Keratinocyte (primary cell): ENCODE measurements around the gene ZNF747. TPM values are rescaled to one million over a fixed set of nuclear protein-coding genes. Genes with fewer than 3 reads are reported as not detected.

Experiments
- DNase-seq: peaks from one replicate; pipeline ENCODE4 v3.0.0-alpha.2; 2011; ENCODE audit warnings: low read depth, missing footprints, low spot score
- FAIRE-seq: peaks from 2 replicates; lab custom pipeline; 2011; peaks lifted over from hg19 to GRCh38; lab: Jason Lieb, UNC
- H2AFZ ChIP-seq: 2 replicates; pipeline ENCODE4 v1.6.0; 2012; ENCODE audit warnings: low read length, control low read depth, inconsistent platforms; ENCODE audit not compliant: control insufficient read depth
- H3K27ac ChIP-seq: 2 replicates; pipeline ENCODE4 v1.5.1; 2011; ENCODE audit warnings: low read length; ENCODE audit not compliant: control insufficient read depth, insufficient read depth
- H3K27me3 ChIP-seq: 3 replicates; pipeline ENCODE4 v1.6.0; 2011; ENCODE audit warnings: low read length; ENCODE audit not compliant: control insufficient read depth, insufficient read depth; ENCODE audit errors: extremely low read depth
- H3K36me3 ChIP-seq, 2 experiments: 2 replicates in 1 of 2; 3 replicates in 1 of 2; pipeline ENCODE4 v1.5.1; 2011; ENCODE audit warnings: low read length in 2 of 2, mild to moderate bottlenecking in 1 of 2; ENCODE audit not compliant: control insufficient read depth in 2 of 2, insufficient read depth in 2 of 2; ENCODE audit errors: extremely low read depth in 1 of 2
- H3K4me1 ChIP-seq: 3 replicates; pipeline ENCODE4 v1.5.1; 2011; ENCODE audit warnings: low read length; ENCODE audit not compliant: control insufficient read depth, insufficient read depth; ENCODE audit errors: extremely low read depth
- H3K4me2 ChIP-seq: 3 replicates; pipeline ENCODE4 v1.6.0; 2011; ENCODE audit warnings: low read depth, low read length; ENCODE audit not compliant: control insufficient read depth, insufficient read depth; ENCODE audit errors: extremely low read depth
- H3K4me3 ChIP-seq, 3 experiments: fragments of 200-600 bp in 1 of 3; sonication (generic) in 1 of 3; 2 replicates in 2 of 3; 3 replicates in 1 of 3; pipeline ENCODE4 v1.5.1; 2011 to 2016; ENCODE audit warnings: low read length in 3 of 3, mild to moderate bottlenecking in 3 of 3, control low read depth in 2 of 3, inconsistent platforms in 1 of 3, low read depth in 1 of 3, mixed read lengths in 1 of 3, mixed run types in 1 of 3, moderate library complexity in 1 of 3; ENCODE audit not compliant: control insufficient read depth in 2 of 3, insufficient read depth in 2 of 3; ENCODE audit errors: extremely low read depth in 1 of 3
- H3K79me2 ChIP-seq: 2 replicates; pipeline ENCODE4 v1.6.0; 2012; ENCODE audit warnings: low read length; ENCODE audit not compliant: control insufficient read depth, insufficient read depth
- H3K9ac ChIP-seq: 3 replicates; pipeline ENCODE4 v1.6.0; 2011; ENCODE audit warnings: low read length; ENCODE audit not compliant: control insufficient read depth, insufficient read depth; ENCODE audit errors: extremely low read depth
- H3K9me1 ChIP-seq: 3 replicates; pipeline ENCODE4 v1.6.0; 2011; ENCODE audit warnings: low read length; ENCODE audit not compliant: control insufficient read depth, insufficient read depth; ENCODE audit errors: extremely low read depth
- H3K9me3 ChIP-seq: 2 replicates; pipeline ENCODE4 v1.5.1; 2012; ENCODE audit warnings: low read depth, low read length; ENCODE audit not compliant: control insufficient read depth
- H4K20me1 ChIP-seq: 3 replicates; pipeline ENCODE4 v1.6.0; 2011; ENCODE audit warnings: low read length; ENCODE audit not compliant: control insufficient read depth, insufficient read depth; ENCODE audit errors: extremely low read depth
- EZH2 ChIP-seq: IDR thresholded peaks from one replicate; pipeline ENCODE4 v1.6.1; 2012; ENCODE audit warnings: inconsistent platforms, mild to moderate bottlenecking, low read length, moderate library complexity
- dilution Hi-C: fragments of 300-500 bp; cut with MboI; formaldehyde crosslinking; loops from one replicate; pipeline ENCODE4 v1.7.0; 2020; ENCODE audit warnings: low sequenced_read_pairs; ENCODE audit not compliant: extremely low pct_ligation_motif_present
- polyA plus RNA-seq, 5 experiments: library from polyadenylated mRNA; depleted of rRNA in 3 of 5; stranded (reverse) in 3 of 5; stranded (forward) in 1 of 5; unstranded in 1 of 5; fragments of >200 nt; gene quantifications; 1 replicate in 1 of 5; 2 replicates in 3 of 5; 3 replicates in 1 of 5; pipeline versions ENCODE4 v1.2.1 to v1.2.3, GENCODE V29; 2011 to 2012; ENCODE audit warnings: missing spikeins in 2 of 5, low read depth in 1 of 5, low replicate concordance in 1 of 5
- TF ChIP-seq, protein P1 (sequence below), 3 experiments: IDR thresholded peaks in 1 of 3; conservative IDR thresholded peaks in 1 of 3; optimal IDR thresholded peaks in 1 of 3; 2 replicates in 2 of 3; 3 replicates in 1 of 3; pipeline versions ENCODE3 to v1.5.1; 2011; ENCODE audit warnings: low read length in 3 of 3, mild to moderate bottlenecking in 3 of 3, moderate library complexity in 2 of 3, control low read depth in 1 of 3, inconsistent platforms in 1 of 3; ENCODE audit not compliant: insufficient read depth in 2 of 3; ENCODE audit errors: extremely low read depth in 1 of 3

Gene ZNF747
- polyA plus RNA-seq, 1 donor (not counting 4 experiments of a cell fraction or from before 2014, with no cell fraction given) = 2.7 TPM

DNA sequence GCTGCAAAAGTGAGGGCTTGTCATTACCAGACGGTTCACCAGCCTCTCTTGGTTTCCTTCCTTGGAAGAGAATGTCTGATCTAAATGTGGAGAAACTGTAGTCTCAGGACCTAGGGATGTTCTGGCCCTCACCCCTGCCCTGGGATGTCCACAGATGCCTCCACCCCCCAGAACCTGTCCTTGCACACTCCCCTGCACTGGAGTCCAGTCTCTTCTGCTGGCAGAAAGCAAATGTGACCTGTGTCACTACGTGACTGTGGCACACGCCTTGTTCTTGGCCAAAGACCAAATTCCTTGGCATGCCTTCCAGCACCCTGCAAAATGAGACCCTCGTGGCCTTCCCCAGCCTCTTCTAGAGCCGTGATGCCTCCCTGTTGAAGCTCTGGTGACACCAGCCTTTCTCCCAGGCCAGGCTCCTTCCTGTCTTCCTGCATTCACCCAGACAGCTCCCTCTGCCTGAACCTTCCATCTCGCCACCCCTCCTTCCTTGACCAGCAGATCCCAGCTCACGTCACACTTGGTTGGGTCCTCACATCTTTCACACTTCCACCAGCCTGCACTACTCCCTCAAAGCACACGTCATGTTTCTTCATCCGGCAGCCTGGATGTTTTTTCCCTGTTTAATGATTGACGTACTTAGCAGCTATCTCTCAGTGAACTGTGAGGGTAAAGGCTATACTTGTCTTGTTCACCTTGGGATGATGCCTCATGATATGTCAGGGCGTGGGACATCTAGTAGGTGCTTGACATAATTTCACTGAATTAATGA, 12.6 kb downstream of the ZNF747 start:
- no peak for DNase-seq
- Histone ChIP-seq H4K20me1 (no peaks in the 10 kb centered on the region), H3K4me1 (peaks cover 4% of the 10 kb centered on the region), H2AFZ (no peak overlapping the region), H3K36me3 (no peaks in the 10 kb centered on the region), H3K4me2 (no peak overlapping the region), H3K27me3 (no peaks in the 10 kb centered on the region), H3K9me1 (no peaks in the 10 kb centered on the region), H3K79me2 (no peaks in the 10 kb centered on the region), H3K27ac (no peak overlapping the region), H3K9ac (no peak overlapping the region), H3K4me3 (no peak overlapping the region), H3K9me3 (no peaks in the 10 kb centered on the region)
- TF ChIP-seq, protein P1, sequence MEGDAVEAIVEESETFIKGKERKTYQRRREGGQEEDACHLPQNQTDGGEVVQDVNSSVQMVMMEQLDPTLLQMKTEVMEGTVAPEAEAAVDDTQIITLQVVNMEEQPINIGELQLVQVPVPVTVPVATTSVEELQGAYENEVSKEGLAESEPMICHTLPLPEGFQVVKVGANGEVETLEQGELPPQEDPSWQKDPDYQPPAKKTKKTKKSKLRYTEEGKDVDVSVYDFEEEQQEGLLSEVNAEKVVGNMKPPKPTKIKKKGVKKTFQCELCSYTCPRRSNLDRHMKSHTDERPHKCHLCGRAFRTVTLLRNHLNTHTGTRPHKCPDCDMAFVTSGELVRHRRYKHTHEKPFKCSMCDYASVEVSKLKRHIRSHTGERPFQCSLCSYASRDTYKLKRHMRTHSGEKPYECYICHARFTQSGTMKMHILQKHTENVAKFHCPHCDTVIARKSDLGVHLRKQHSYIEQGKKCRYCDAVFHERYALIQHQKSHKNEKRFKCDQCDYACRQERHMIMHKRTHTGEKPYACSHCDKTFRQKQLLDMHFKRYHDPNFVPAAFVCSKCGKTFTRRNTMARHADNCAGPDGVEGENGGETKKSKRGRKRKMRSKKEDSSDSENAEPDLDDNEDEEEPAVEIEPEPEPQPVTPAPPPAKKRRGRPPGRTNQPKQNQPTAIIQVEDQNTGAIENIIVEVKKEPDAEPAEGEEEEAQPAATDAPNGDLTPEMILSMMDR (optimal IDR thresholded peaks at IDR 0.05 in 1 of 3, IDR thresholded peaks at IDR 0.05 in 1 of 3, conservative IDR thresholded peaks at IDR 0.05 in 1 of 3; ENCODE audit: extremely low read depth in 1 of 3, insufficient read depth in 2 of 3, low read length in 3 of 3) = no peak
- TF ChIP-seq EZH2 = no peak
- dilution Hi-C loops = no loop called here
- FAIRE-seq = no peak

DNA sequence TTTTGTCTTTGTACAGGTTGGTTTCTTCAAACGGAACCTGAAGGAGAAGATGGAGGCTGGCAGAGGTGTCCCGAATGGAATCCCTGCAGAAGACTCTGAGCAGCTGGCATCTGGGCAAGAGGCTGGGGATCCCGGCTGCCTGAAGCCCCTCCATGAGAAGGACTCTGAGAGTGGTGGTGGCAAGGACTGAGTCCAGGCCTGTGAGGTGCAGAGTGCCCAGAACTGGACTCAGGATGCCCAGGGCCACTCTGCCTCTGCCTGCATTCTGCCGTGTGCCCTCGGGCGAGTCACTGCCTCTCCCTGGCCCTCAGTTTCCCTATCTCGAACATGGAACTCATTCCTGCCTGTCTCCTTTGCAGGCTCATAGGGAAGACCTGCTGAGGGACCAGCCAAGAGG, 13.2 kb downstream of the ZNF747 start:
- no peaks in the 10 kb centered on the region for H3K9me3 ChIP-seq
- no peak overlapping the region for H3K4me2 ChIP-seq
- H3K4me3 ChIP-seq = no peak overlapping the region
- no peaks in the 10 kb centered on the region for H3K9me1 ChIP-seq
- TF ChIP-seq, protein P1 (optimal IDR thresholded peaks at IDR 0.05 in 1 of 3, IDR thresholded peaks at IDR 0.05 in 1 of 3, conservative IDR thresholded peaks at IDR 0.05 in 1 of 3; ENCODE audit: extremely low read depth in 1 of 3, insufficient read depth in 2 of 3, low read length in 3 of 3) = no peak
- H3K79me2 ChIP-seq = no peaks in the 10 kb centered on the region
- no peaks in the 10 kb centered on the region for H4K20me1 ChIP-seq
- no peaks in the 10 kb centered on the region for H3K36me3 ChIP-seq
- FAIRE-seq = no peak
- dilution Hi-C loops = no loop called here
- no peak overlapping the region for H3K27ac ChIP-seq
- DNase-seq = no peak
- no peak overlapping the region for H2AFZ ChIP-seq
- H3K9ac ChIP-seq = no peak overlapping the region
- H3K4me1 ChIP-seq = peaks cover 4% of the 10 kb centered on the region
- no peaks in the 10 kb centered on the region for H3K27me3 ChIP-seq
